Stimulated activated CD4-positive, alpha-beta T cell treated with anti-CD3 and anti-CD28 coated beads, Interleukin-12 subunit alpha, Interleukin-12 subunit beta, amount 100 ng/mL, for 4 hours (primary cell): ENCODE measurements around the gene TMEM106A.
"Not testable (repeated sequence)": the region's sequence is repeated elsewhere in the genome, so short reads cannot be mapped to it uniquely, and the experiment has no call there.

Experiments
- DNase-seq: peaks from one replicate; pipeline ENCODE4 v3.0.0-alpha.2; 2020

The TMEM106A gene

GRCh38 chr17:43216762-43217613, 5.3 kb downstream of the TMEM106A start:
- no peak for DNase-seq

- DNase-seq, result peak; percentile 20
These were observed 6.0 kb downstream of the TMEM106A start for GRCh38 chr17:43217614-43218087.

GRCh38 chr17:43219001-43219400, 7.3 kb downstream of the TMEM106A start:
- no peak for DNase-seq

GRCh38 chr17:43219746-43220380, 8.2 kb downstream of the TMEM106A start:
- DNase-seq, result no peak

GRCh38 chr17:43220511-43221125, 8.9 kb downstream of the TMEM106A start:
- DNase-seq, result no peak

- DNase-seq, result no peak
These were observed 12.6 kb downstream of the TMEM106A start for GRCh38 chr17:43224146-43224705.

- no peak for DNase-seq
These were observed 14.7 kb downstream of the TMEM106A start for GRCh38 chr17:43226393-43226792.

- DNase-seq, result not testable (repeated sequence)
These were observed 16.5 kb downstream of the TMEM106A start, which contains the start of gene CCDC200 for GRCh38 chr17:43228020-43228782. Gene CCDC200 (minus strand): TSS chr17:43228623. CDS start chr17:43228554, 69 bp downstream.

GRCh38 chr17:43231205-43232020, 19.7 kb downstream of the TMEM106A start:
- not testable (repeated sequence) for DNase-seq

- not testable (repeated sequence) for DNase-seq
These were observed 20.5 kb downstream of the TMEM106A start for GRCh38 chr17:43232021-43232699.

- DNase-seq, result not testable (repeated sequence)
These were observed 21.6 kb downstream of the TMEM106A start for GRCh38 chr17:43233263-43233662.

GRCh38 chr17:43233877-43234276, 22.2 kb downstream of the TMEM106A start, which contains the start of gene RNU2-1:
Gene RNU2-1 (minus strand): TSS chr17:43233977.
- DNase-seq, result not testable (repeated sequence)

GRCh38 chr17:43239597-43239996, 27.9 kb downstream of the TMEM106A start:
- DNase-seq, result not testable (repeated sequence)

- not testable (repeated sequence) for DNase-seq
These were observed 29.1 kb downstream of the TMEM106A start for GRCh38 chr17:43240596-43241352.

- DNase-seq, result not testable (repeated sequence)
These were observed 34.8 kb downstream of the TMEM106A start for GRCh38 chr17:43246456-43246855.
